Loucy (cell line): ENCODE measurements around the gene INPP4A.

ENCODE experiments used
- H2AFZ ChIP-seq: fragments of 200-600 bp; sonication (generic); 2 replicates; pipeline ENCODE4 v1.6.0; 2016; ENCODE audit warnings: antibody characterized with exemption, mild to moderate bottlenecking, low read length, moderate library complexity
- H3F3A ChIP-seq: fragments of 200-600 bp; 2 replicates; pipeline ENCODE4 v1.6.0; 2016; ENCODE audit warnings: antibody characterized with exemption, low read depth, mild to moderate bottlenecking
- H3K27me3 ChIP-seq: fragments of 200-600 bp; sonication (generic); 2 replicates; pipeline ENCODE4 v1.6.1; 2014; ENCODE audit warnings: low read length, mild to moderate bottlenecking; ENCODE audit not compliant: insufficient read depth, poor library complexity, severe bottlenecking
- H3K36me3 ChIP-seq: fragments of 200-600 bp; sonication (generic); 2 replicates; pipeline ENCODE4 v1.6.1; 2016; ENCODE audit warnings: low read length; ENCODE audit not compliant: insufficient read depth
- H3K4me1 ChIP-seq: fragments of 200-600 bp; sonication (generic); 2 replicates; pipeline ENCODE4 v1.5.1; 2014; ENCODE audit warnings: low read length, mild to moderate bottlenecking; ENCODE audit not compliant: insufficient read depth, poor library complexity, severe bottlenecking
- H3K4me2 ChIP-seq: fragments of 200-600 bp; sonication (generic); 2 replicates; pipeline ENCODE4 v1.6.0; 2014; ENCODE audit warnings: antibody characterized with exemption, low read length, low read depth, mild to moderate bottlenecking; ENCODE audit not compliant: poor library complexity, severe bottlenecking
- H3K4me3 ChIP-seq: fragments of 200-600 bp; sonication (generic); 2 replicates; pipeline ENCODE4 v1.5.1; 2014; ENCODE audit warnings: low read length, mild to moderate bottlenecking, mixed read lengths; ENCODE audit not compliant: poor library complexity, severe bottlenecking
- H3K79me2 ChIP-seq: fragments of 200-600 bp; sonication (generic); 2 replicates; pipeline ENCODE4 v1.6.1; 2014; ENCODE audit warnings: low read length; ENCODE audit not compliant: insufficient read depth
- H3K9ac ChIP-seq: fragments of 200-600 bp; sonication (generic); 2 replicates; pipeline ENCODE4 v1.6.0; 2014; ENCODE audit warnings: mild to moderate bottlenecking, low read depth, low read length, moderate library complexity; ENCODE audit not compliant: poor library complexity, severe bottlenecking
- H3K9me2 ChIP-seq: fragments of 200-600 bp; sonication (generic); replicated peaks from 2 replicates; pipeline ENCODE4 v1.6.1; 2016; ENCODE audit warnings: low read depth, low read length, mixed read lengths
- H3K9me3 ChIP-seq: fragments of 200-600 bp; sonication (generic); 2 replicates; pipeline ENCODE4 v1.6.1; 2014; ENCODE audit warnings: mild to moderate bottlenecking, antibody characterized with exemption, low read length, low read depth; ENCODE audit not compliant: insufficient read depth
- H4K20me1 ChIP-seq: fragments of 200-600 bp; sonication (generic); 2 replicates; pipeline ENCODE4 v1.6.0; 2014; ENCODE audit warnings: antibody characterized with exemption, low read length, mild to moderate bottlenecking; ENCODE audit not compliant: insufficient read depth, poor library complexity, severe bottlenecking
- CTCF ChIP-seq: fragments of 200-600 bp; sonication (generic); conservative IDR thresholded peaks from 2 replicates; pipeline ENCODE4 v1.5.1; 2014; ENCODE audit warnings: mild to moderate bottlenecking, antibody characterized with exemption, low read length
- EZH2phosphoT487 ChIP-seq: fragments of 200-600 bp; IDR thresholded peaks from 2 replicates; pipeline ENCODE4 v1.6.1; 2018; ENCODE audit warnings: antibody characterized with exemption, mild to moderate bottlenecking, moderate library complexity, borderline replicate concordance

INPP4A gene

GRCh38 chr2:98484652-98485452, 40.2 kb downstream of the INPP4A start:
- H3F3A ChIP-seq: no peaks in the 10 kb centered on the region
- H3K27me3 ChIP-seq: no peaks in the 10 kb centered on the region
- H3K9ac ChIP-seq: no peak overlapping the region
- H3K9me2 ChIP-seq: no peaks in the 10 kb centered on the region
- H3K79me2 ChIP-seq: peaks cover 90% of the 10 kb centered on the region
- TF ChIP-seq CTCF (no peak), EZH2phosphoT487 (no peak)
- no peak overlapping the region for H2AFZ ChIP-seq
- H3K4me2 ChIP-seq: no peak overlapping the region
- no peaks in the 10 kb centered on the region for H3K36me3 ChIP-seq
- no peak overlapping the region for H3K4me3 ChIP-seq
- peaks cover 18% of the 10 kb centered on the region for H4K20me1 ChIP-seq
- peaks cover 38% of the 10 kb centered on the region for H3K4me1 ChIP-seq
- no peaks in the 10 kb centered on the region for H3K9me3 ChIP-seq

- H2AFZ ChIP-seq: no peak overlapping the region
- H3K9me2 ChIP-seq: no peaks in the 10 kb centered on the region
- peaks cover 34% of the 10 kb centered on the region for H3K4me1 ChIP-seq
- no peak overlapping the region for H3K4me2 ChIP-seq
- H3K79me2 ChIP-seq: peaks cover 95% of the 10 kb centered on the region
- H3K36me3 ChIP-seq: no peaks in the 10 kb centered on the region
- H3K27me3 ChIP-seq: no peaks in the 10 kb centered on the region
- TF ChIP-seq CTCF (no peak), EZH2phosphoT487 (no peak)
- H3K9me3 ChIP-seq: no peaks in the 10 kb centered on the region
- no peak overlapping the region for H3K9ac ChIP-seq
- H3F3A ChIP-seq: no peaks in the 10 kb centered on the region
- no peak overlapping the region for H3K4me3 ChIP-seq
- H4K20me1 ChIP-seq: peaks cover 14% of the 10 kb centered on the region
These were observed 40.7 kb downstream of the INPP4A start for GRCh38 chr2:98485453-98485755.

GRCh38 chr2:98486374-98486981, 41.8 kb downstream of the INPP4A start:
- Histone ChIP-seq H2AFZ (no peak overlapping the region), H3K4me1 (peaks cover 26% of the 10 kb centered on the region), H4K20me1 (peaks cover 5% of the 10 kb centered on the region), H3K36me3 (no peaks in the 10 kb centered on the region), H3K27me3 (no peaks in the 10 kb centered on the region), H3K4me3 (no peak overlapping the region), H3K9me2 (no peaks in the 10 kb centered on the region), H3F3A (no peaks in the 10 kb centered on the region), H3K4me2 (no peak overlapping the region), H3K9ac (no peak overlapping the region), H3K79me2 (peaks cover 86% of the 10 kb centered on the region), H3K9me3 (no peaks in the 10 kb centered on the region)
- TF ChIP-seq EZH2phosphoT487: no peak
- TF ChIP-seq CTCF: no peak
